ENCODE results near the gene PARP9. TPM values are rescaled to one million over a fixed set of nuclear protein-coding genes. Genes with fewer than 3 reads are reported as not detected.

PARP9 gene
- total RNA-seq, 3 donors from 2014 or later (not counting 1 experiment from before 2014, with no cell fraction given) = 23.8 to 41.1 (median 38.5) TPM

DNA sequence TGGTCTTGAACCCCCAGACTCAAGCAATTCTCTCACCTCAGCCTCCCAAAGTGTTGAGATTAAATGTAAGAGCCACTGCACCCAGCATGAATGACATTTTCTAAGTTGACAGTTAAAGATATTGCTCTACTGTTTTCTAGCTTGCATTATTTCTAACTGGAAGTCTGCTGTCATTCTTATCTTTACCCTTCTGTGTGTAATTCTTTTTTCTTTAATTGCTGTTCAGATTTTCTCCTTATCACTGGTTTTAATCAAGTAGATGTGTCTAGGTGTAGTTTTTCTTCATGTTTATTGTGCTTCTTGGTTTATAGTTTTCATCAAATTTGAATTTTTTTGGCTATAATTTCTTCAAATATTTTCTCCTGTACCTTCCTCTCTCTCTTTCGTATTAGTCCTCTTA, 18.3 kb upstream of the PARP9 start:
- intact Hi-C loops (cut with micrococcal nuclease) = no loop called here
- no peak for ATAC-seq

DNA sequence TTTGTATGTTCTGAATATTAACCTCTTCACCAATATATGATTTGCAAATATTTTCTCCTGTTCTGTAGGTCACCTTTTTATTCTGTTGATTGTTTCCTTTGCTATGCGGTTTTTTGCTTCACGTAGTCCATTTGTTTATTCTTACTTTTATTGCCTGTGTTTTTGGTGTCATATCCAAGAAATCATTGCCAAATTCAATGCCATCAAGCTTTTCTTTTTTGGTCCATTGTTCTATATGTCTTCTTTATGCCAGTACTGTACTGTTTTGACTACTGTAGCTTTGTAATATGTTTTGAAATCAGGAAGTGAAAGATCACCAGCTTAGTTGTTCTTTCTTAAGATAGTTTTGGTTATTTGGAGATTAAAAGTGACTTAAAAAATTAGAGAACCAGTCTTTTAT, 17.5 kb upstream of the PARP9 start:
- H3K27me3 ChIP-seq (ENCODE audit: control insufficient read depth, insufficient read depth, low read length) = no peaks in the 10 kb centered on the region
- WGBS (ENCODE audit: insufficient coverage) = 95% methylated on average over 2 of the region's 2 CpGs
- intact Hi-C loops (cut with micrococcal nuclease) = loop anchor here (2.0 kb wide), 1 partner anchor 17 kb away; the partner anchor contains the start of genes DTX3L and PARP9
- Mint-ChIP-seq H3K4me3 (no peak overlapping the region), H3K36me3 (peaks cover 19% of the 10 kb centered on the region), H3K4me1 (peaks cover 45 to 58% of the 10 kb centered on the region in 2 donors), H3K27ac (peak overlapping the region; percentile 5 to 53), H3K9me3 (peaks cover 2 to 11% of the 10 kb centered on the region in 2 donors), H3K27me3 (ENCODE audit: low read depth in 2 of 2) (no peaks in the 10 kb centered on the region)
- peaks cover 2% of the 10 kb centered on the region for H3K36me3 ChIP-seq (ENCODE audit: control insufficient read depth, insufficient read depth, low read length)
- H3K9me3 ChIP-seq (ENCODE audit: control insufficient read depth, insufficient read depth, low read length) = peaks cover 9% of the 10 kb centered on the region
- no peak overlapping the region for H3K27ac ChIP-seq (ENCODE audit: low read length)
- H3K4me1 ChIP-seq (ENCODE audit: control insufficient read depth, insufficient read depth, low read length) = peaks cover 9% of the 10 kb centered on the region
- no peak overlapping the region for H3K4me3 ChIP-seq (ENCODE audit: low read length)
- DNase-seq (no peak), ATAC-seq (no peak)
- TF ChIP-seq, protein P1, sequence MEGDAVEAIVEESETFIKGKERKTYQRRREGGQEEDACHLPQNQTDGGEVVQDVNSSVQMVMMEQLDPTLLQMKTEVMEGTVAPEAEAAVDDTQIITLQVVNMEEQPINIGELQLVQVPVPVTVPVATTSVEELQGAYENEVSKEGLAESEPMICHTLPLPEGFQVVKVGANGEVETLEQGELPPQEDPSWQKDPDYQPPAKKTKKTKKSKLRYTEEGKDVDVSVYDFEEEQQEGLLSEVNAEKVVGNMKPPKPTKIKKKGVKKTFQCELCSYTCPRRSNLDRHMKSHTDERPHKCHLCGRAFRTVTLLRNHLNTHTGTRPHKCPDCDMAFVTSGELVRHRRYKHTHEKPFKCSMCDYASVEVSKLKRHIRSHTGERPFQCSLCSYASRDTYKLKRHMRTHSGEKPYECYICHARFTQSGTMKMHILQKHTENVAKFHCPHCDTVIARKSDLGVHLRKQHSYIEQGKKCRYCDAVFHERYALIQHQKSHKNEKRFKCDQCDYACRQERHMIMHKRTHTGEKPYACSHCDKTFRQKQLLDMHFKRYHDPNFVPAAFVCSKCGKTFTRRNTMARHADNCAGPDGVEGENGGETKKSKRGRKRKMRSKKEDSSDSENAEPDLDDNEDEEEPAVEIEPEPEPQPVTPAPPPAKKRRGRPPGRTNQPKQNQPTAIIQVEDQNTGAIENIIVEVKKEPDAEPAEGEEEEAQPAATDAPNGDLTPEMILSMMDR (IDR thresholded peaks at IDR 0.05) = no peak

More for the DNA sequence above, 18.3 kb upstream of the PARP9 start:
- H3K36me3 ChIP-seq (ENCODE audit: control insufficient read depth, insufficient read depth, low read length) = peaks cover 2% of the 10 kb centered on the region
- peaks cover 2% of the 10 kb centered on the region for H3K4me1 ChIP-seq (ENCODE audit: control insufficient read depth, insufficient read depth, low read length)
- no CpG with 5 or more reads among the region's 1 CpG for WGBS (ENCODE audit: insufficient coverage)
- H3K4me3 ChIP-seq (ENCODE audit: low read length) = no peak overlapping the region
- Mint-ChIP-seq H3K27ac (peak overlapping the region; percentile 5 to 78), H3K27me3 (ENCODE audit: low read depth in 2 of 2) (no peaks in the 10 kb centered on the region), H3K4me3 (no peak overlapping the region), H3K36me3 (peaks cover 19% of the 10 kb centered on the region), H3K9me3 (peaks cover 2 to 11% of the 10 kb centered on the region in 2 donors), H3K4me1 (peaks cover 44 to 56% of the 10 kb centered on the region in 2 donors)
- TF ChIP-seq, protein P1 (IDR thresholded peaks at IDR 0.05) = no peak
- H3K27me3 ChIP-seq (ENCODE audit: control insufficient read depth, insufficient read depth, low read length) = no peaks in the 10 kb centered on the region
- H3K9me3 ChIP-seq (ENCODE audit: control insufficient read depth, insufficient read depth, low read length) = peaks cover 9% of the 10 kb centered on the region
- no peak overlapping the region for H3K27ac ChIP-seq (ENCODE audit: low read length)
- no peak for DNase-seq

DNA sequence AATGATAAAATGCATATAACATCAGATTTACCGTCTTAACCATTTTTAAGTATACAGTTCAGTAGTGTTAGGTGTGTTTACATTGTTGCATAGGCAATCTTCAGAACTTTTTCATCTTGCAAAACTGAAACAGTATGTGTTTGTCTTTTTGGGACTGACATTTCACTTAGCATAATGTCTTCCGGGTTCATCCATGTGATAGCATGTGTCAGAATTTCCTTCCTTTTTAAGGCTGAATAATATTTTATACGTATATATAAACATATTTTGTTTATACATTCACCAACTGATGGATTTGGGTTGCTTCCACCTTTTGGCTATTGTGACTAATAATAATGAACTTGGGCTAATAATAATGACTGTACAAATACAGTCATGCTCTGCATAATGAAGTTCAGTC, 16.4 kb upstream of the PARP9 start:
- Mint-ChIP-seq H3K27me3 (ENCODE audit: low read depth in 2 of 2) (no peaks in the 10 kb centered on the region), H3K9me3 (peaks cover 2 to 11% of the 10 kb centered on the region in 2 donors), H3K36me3 (peaks cover 19% of the 10 kb centered on the region), H3K4me3 (no peak overlapping the region), H3K27ac (peak overlapping the region; percentile 95 to 98), H3K4me1 (peaks cover 49 to 58% of the 10 kb centered on the region in 2 donors)
- TF ChIP-seq, protein P1 (IDR thresholded peaks at IDR 0.05) = no peak
- H3K9me3 ChIP-seq (ENCODE audit: control insufficient read depth, insufficient read depth, low read length) = peaks cover 9% of the 10 kb centered on the region
- intact Hi-C loops (cut with micrococcal nuclease) = loop anchor here (2.0 kb wide), 1 partner anchor 16 kb away; the partner anchor contains the start of genes DTX3L and PARP9
- DNase-seq (no peak), ATAC-seq (no peak)
- WGBS (ENCODE audit: insufficient coverage) = no CpG with 5 or more reads among the region's 3 CpGs
- H3K4me1 ChIP-seq (ENCODE audit: control insufficient read depth, insufficient read depth, low read length) = peaks cover 12% of the 10 kb centered on the region
- H3K27ac ChIP-seq (ENCODE audit: low read length) = no peak overlapping the region
- H3K4me3 ChIP-seq (ENCODE audit: low read length) = no peak overlapping the region
- peaks cover 2% of the 10 kb centered on the region for H3K36me3 ChIP-seq (ENCODE audit: control insufficient read depth, insufficient read depth, low read length)
- H3K27me3 ChIP-seq (ENCODE audit: control insufficient read depth, insufficient read depth, low read length) = no peaks in the 10 kb centered on the region
